OCI-LY1 (cell line): Measurements from ENCODE around the gene CRADD.

Experiments used
- EZH2 ChIP-seq: fragments of 200-600 bp; sonication (generic), shearing (Covaris generic); IDR thresholded peaks from 2 replicates; pipeline ENCODE4 v1.8.0; 2017; ENCODE audit warnings: borderline replicate concordance, mixed run types, mild to moderate bottlenecking, antibody characterized with exemption, low read length, moderate library complexity, mixed read lengths
- TF ChIP-seq, protein P1 (sequence below): fragments of 200-600 bp; sonication (generic), shearing (Covaris generic); IDR thresholded peaks from 2 replicates; pipeline ENCODE4 v1.5.1; 2017; ENCODE audit warnings: mild to moderate bottlenecking, antibody characterized with exemption, low read length, moderate library complexity, mixed read lengths

DNA sequence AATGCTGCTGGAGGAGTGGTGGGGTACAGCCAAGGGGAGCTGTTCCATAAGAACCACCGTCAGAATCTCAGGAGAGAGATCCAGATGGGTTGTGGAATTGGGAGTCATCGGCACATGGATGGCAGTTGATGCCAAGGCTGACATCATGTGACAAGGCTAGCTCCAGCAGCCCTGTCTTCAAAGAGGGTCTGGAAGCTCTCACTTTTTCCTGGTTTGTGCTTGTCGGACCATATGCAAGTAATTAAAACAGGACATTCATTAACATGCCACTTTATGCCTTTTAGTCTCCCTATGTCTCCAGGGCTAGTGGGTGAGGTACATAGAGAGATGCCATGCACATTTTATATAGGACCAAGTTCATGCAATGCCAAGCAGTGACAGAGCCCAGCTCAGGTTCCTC lies 211.8 kb downstream of the CRADD start:
- TF ChIP-seq, protein P1, sequence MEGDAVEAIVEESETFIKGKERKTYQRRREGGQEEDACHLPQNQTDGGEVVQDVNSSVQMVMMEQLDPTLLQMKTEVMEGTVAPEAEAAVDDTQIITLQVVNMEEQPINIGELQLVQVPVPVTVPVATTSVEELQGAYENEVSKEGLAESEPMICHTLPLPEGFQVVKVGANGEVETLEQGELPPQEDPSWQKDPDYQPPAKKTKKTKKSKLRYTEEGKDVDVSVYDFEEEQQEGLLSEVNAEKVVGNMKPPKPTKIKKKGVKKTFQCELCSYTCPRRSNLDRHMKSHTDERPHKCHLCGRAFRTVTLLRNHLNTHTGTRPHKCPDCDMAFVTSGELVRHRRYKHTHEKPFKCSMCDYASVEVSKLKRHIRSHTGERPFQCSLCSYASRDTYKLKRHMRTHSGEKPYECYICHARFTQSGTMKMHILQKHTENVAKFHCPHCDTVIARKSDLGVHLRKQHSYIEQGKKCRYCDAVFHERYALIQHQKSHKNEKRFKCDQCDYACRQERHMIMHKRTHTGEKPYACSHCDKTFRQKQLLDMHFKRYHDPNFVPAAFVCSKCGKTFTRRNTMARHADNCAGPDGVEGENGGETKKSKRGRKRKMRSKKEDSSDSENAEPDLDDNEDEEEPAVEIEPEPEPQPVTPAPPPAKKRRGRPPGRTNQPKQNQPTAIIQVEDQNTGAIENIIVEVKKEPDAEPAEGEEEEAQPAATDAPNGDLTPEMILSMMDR: no peak
- no peak for TF ChIP-seq EZH2
